ENCODE results near the gene WNT10A.

GRCh38 chr2:218927422-218927821, 46.8 kb downstream of the WNT10A start:
- TF ChIP-seq, protein P1, sequence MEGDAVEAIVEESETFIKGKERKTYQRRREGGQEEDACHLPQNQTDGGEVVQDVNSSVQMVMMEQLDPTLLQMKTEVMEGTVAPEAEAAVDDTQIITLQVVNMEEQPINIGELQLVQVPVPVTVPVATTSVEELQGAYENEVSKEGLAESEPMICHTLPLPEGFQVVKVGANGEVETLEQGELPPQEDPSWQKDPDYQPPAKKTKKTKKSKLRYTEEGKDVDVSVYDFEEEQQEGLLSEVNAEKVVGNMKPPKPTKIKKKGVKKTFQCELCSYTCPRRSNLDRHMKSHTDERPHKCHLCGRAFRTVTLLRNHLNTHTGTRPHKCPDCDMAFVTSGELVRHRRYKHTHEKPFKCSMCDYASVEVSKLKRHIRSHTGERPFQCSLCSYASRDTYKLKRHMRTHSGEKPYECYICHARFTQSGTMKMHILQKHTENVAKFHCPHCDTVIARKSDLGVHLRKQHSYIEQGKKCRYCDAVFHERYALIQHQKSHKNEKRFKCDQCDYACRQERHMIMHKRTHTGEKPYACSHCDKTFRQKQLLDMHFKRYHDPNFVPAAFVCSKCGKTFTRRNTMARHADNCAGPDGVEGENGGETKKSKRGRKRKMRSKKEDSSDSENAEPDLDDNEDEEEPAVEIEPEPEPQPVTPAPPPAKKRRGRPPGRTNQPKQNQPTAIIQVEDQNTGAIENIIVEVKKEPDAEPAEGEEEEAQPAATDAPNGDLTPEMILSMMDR (IDR thresholded peaks at IDR 0.05; ENCODE audit: poor library complexity): no peak
- no peak for TF ChIP-seq EZH2 (IDR thresholded peaks at IDR 0.05; ENCODE audit: borderline replicate concordance)
- no peak for TF ChIP-seq EZH2phosphoT487 (IDR thresholded peaks at IDR 0.05; ENCODE audit: low read depth, severe bottlenecking, unreplicated experiment)

All from hepatocyte (in vitro differentiated cells).